Islet precursor cell (in vitro differentiated cells): Measurements from ENCODE around the gene IKZF1.
"Not testable (repeated sequence)": the region's sequence is repeated elsewhere in the genome, so short reads cannot be mapped to it uniquely, and the experiment has no call there.

ENCODE experiments used
- DNase-seq: peaks from one replicate; pipeline ENCODE4 v3.0.0-alpha.2; 2018

IKZF1 gene

GRCh38 chr7:50335795-50336754, 31.6 kb downstream of the IKZF1 start:
- no peak for DNase-seq

GRCh38 chr7:50336894-50337703, 32.6 kb downstream of the IKZF1 start:
- no peak for DNase-seq

GRCh38 chr7:50339472-50339871, 35.0 kb downstream of the IKZF1 start:
- DNase-seq = not testable (repeated sequence)

GRCh38 chr7:50339990-50340500, 35.5 kb downstream of the IKZF1 start:
- DNase-seq = no peak

GRCh38 chr7:50341724-50342123, 37.2 kb downstream of the IKZF1 start:
- no peak for DNase-seq

- DNase-seq = no peak
Observed at GRCh38 chr7:50342616-50343114, 38.1 kb downstream of the IKZF1 start.

- peak; percentile 80 for DNase-seq
Observed at GRCh38 chr7:50346545-50347497, 42.3 kb downstream of the IKZF1 start.

DNA sequence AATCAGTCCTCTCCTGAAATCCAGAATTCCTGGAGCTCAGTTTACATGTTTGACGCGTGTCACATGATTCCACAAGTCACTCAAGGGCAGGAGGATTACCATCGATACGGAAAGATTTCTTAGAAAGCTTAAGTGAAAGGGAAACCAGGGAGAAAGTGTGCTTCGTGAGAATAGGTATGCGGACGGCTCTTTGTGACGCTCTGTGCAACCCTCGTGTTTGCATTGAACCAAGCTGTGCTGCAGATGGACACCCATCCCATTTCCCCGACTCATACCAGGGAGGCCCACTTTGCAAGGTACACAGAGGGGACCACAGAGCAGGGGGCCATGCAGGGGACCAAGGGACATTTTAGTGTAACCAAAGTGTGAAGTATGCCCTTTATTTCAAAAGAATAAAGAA, 43.2 kb downstream of the IKZF1 start:
- DNase-seq = no peak

DNA sequence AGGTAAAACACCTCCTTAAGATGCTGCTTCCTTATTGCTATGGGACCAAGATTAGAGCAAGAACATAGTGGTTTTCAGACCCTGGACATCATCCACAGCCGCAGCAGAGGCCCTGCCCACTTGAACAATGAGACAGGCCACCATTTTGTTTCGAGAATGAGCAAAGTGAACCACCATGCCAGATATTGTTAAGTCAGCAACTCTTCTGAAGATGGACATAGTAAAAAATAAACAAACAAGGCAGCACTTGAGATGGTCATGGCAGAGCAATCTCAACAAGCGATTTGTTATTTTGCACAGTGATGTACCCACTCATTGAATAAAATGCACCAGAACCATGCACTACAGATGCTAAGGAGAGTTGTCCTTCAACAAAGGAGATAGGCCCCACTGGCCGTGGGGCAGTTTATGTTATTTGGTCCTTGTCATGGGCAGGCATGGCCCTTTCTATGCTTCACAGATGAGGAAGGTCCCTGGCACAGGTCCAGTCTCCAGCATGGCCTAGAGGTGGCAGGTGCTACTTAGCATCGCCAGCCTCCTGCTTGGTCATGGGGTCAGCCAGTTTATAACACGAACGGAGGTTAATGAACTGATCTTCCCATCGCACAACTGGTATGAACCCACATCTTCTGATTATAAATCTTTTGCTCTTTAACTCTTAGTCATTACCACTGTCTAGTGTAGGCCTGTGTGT, 44.1 kb downstream of the IKZF1 start:
- no peak for DNase-seq

- no peak for DNase-seq
Observed at GRCh38 chr7:50349399-50349798, 44.9 kb downstream of the IKZF1 start.

- no peak for DNase-seq
Observed at GRCh38 chr7:50349963-50350944, 45.7 kb downstream of the IKZF1 start.

DNA sequence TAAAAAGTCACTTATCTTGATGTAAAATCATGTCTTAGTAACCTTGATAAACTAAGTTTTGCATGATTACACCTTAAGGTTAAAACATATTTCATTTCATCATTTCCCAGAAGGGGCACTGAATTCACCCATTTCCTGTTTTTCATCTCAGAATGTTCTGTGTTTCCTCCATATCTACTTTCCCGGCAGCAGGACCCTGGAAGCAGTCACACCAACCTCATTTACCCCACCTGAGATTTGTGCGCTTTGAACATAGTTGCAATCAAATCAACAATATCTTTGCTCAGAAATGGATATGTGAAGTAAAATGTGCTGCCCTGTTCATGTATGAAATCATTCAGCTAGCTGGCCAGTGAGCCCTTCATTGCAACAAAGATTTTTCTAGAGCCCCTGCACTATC, 46.8 kb downstream of the IKZF1 start:
- no peak for DNase-seq

GRCh38 chr7:50352282-50352681, 47.8 kb downstream of the IKZF1 start:
- no peak for DNase-seq

GRCh38 chr7:50352751-50353150, 48.2 kb downstream of the IKZF1 start:
- DNase-seq = no peak

- DNase-seq = no peak
Observed at GRCh38 chr7:50353201-50353600, 48.7 kb downstream of the IKZF1 start.

GRCh38 chr7:50353894-50354595, 49.5 kb downstream of the IKZF1 start:
- DNase-seq = no peak

- DNase-seq = peak; percentile 75
Observed at GRCh38 chr7:50355817-50356178, 51.3 kb downstream of the IKZF1 start.

DNA sequence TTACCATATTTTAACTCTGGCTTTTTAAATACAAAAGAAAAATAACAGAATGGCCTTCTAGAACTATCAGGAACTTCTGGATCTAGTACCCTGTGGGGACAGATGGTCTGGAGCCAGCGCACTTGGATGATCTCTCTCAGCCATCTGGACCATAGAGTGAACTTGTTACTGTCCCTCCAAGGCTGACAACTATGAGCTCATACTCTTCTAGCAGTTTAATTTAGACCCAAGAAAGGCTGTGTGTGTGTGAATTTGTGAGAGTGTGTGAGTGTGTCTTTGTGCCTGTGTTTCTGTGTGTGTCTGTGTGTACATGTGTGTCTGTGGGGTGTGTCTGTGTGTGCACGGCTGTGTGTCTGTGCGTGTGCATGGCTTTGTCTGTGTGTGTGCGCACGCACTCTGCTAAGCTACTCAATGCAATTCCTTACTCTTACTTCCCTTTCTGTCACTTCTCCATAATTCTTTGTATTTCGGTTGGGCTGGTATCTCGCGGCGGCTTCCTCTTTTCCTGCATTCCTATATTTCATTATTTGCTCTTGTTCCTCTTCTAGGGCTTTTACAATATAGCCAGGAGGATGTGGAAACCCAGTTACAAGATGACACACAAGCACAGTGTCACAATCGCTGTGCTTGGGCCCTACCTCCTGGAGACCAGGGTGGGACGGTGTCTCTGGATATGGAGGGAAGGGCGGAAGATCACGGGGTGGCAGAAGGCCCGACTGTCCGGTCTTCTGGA, 51.9 kb downstream of the IKZF1 start:
- DNase-seq = no peak

DNA sequence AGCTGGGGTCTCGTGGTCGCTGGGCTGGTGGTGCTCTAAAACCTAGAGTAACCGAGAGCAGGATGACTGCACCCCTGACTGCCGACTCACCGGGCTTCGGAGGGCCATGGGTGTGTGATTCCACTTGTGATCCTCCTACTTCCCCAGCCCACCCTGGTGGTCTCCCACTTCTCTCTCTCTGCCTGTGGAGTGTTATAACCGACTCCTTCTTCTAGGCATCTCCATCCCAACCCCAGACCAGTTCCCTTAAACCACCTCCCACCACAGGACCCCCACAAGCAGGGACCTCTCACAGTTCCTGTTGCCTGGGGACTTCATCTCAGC, 52.4 kb downstream of the IKZF1 start:
- no peak for DNase-seq
